Ishikawa (cell line): Measurements from ENCODE around the gene ZBTB7C.

Experiments used
- CEBPB ChIP-seq: IDR thresholded peaks from 2 replicates; pipeline ENCODE4 v1.6.1; 2012
- CREB1 ChIP-seq: IDR thresholded peaks from 2 replicates; pipeline ENCODE4 v1.6.1; 2012; ENCODE audit warnings: low read depth
- EGR1 ChIP-seq: IDR thresholded peaks from 2 replicates; pipeline ENCODE4 v1.6.1; 2012
- EP300 ChIP-seq: IDR thresholded peaks from 2 replicates; pipeline ENCODE4 v1.6.1; 2012; ENCODE audit warnings: borderline replicate concordance
- FOXM1 ChIP-seq: IDR thresholded peaks from 2 replicates; pipeline ENCODE4 v1.6.1; 2012; ENCODE audit warnings: low read depth, borderline replicate concordance
- MAX ChIP-seq: IDR thresholded peaks from 2 replicates; pipeline ENCODE4 v1.6.1; 2012
- NFIC ChIP-seq: IDR thresholded peaks from 2 replicates; pipeline ENCODE4 v1.6.1; 2012
- RAD21 ChIP-seq: IDR thresholded peaks from 2 replicates; pipeline ENCODE4 v1.6.1; 2012; ENCODE audit warnings: low read depth
- REST ChIP-seq: IDR thresholded peaks from 2 replicates; pipeline ENCODE4 v1.6.1; 2012; ENCODE audit warnings: low read depth, mild to moderate bottlenecking
- TAF1 ChIP-seq: IDR thresholded peaks from 2 replicates; pipeline ENCODE4 v1.6.1; 2012; ENCODE audit warnings: low read depth, mild to moderate bottlenecking
- TCF12 ChIP-seq: IDR thresholded peaks from 2 replicates; pipeline ENCODE4 v1.6.1; 2012; ENCODE audit warnings: low read depth
- TEAD4 ChIP-seq: IDR thresholded peaks from 2 replicates; pipeline ENCODE4 v1.6.1; 2012
- USF1 ChIP-seq: IDR thresholded peaks from 2 replicates; pipeline ENCODE4 v1.6.1; 2012
- YY1 ChIP-seq: IDR thresholded peaks from 2 replicates; pipeline ENCODE4 v1.6.1; 2012; ENCODE audit warnings: low read depth
- ZBTB7A ChIP-seq: IDR thresholded peaks from 2 replicates; pipeline ENCODE4 v1.6.1; 2012; ENCODE audit warnings: low read depth

ZBTB7C gene

DNA sequence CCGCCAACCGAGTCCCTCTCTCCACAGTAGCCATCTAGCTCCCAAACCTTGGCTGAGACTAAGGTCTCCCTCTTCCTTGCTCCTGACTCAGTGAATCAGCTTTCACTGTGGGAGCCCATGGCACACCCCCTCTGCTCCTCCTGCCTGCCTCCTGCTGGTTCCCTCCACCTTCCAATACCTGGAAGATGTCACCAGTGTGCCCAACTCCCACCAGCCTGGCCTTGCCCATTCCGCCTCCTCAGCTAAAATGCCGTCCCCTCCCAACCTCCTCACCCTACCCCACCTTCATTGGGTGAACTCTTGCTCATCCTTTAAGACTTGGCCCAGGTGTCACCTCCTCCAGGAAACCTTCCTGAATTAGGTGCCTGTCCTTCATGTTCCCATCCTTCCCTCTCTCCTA, 348.8 kb downstream of the ZBTB7C start:
- TF ChIP-seq TAF1, result no peak
- TF ChIP-seq ZBTB7A, result no peak
- TF ChIP-seq MAX, result no peak
- TF ChIP-seq EP300, result no peak
- no peak for TF ChIP-seq RAD21
- TF ChIP-seq EGR1, result no peak
- TF ChIP-seq NFIC, result no peak
- no peak for TF ChIP-seq USF1
- no peak for TF ChIP-seq REST
- no peak for TF ChIP-seq YY1

DNA sequence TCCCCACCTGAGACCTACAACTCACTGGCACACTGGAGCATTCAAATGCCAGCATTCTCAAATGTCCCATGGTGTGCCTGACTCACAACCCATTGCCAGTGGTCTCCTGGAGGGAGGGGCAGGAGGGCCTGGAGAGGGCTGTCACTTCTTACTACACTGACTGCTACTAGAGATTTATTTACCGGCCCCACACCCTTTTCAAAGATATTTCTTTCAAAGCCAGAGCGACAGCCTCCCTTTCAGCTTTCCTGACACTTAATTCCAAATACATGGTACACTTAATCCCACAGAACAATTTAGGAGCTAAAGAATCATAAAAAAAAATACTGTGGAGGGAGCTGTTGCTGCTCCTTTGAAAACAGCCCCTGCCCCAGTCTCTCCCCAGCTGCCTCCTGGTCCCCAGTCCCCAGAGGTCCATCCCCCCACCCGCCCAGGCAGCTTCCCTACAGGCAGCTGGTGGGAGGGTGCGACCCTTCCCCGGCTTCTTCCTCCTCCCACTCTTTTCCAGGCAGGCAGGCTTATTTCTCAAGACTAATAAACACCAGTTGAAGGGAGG, 349.6 kb downstream of the ZBTB7C start:
- TF ChIP-seq CEBPB, result no peak
- no peak for TF ChIP-seq USF1
- TF ChIP-seq FOXM1, result no peak
- TF ChIP-seq ZBTB7A, result no peak
- no peak for TF ChIP-seq EGR1
- no peak for TF ChIP-seq RAD21
- TF ChIP-seq EP300, result no peak
- no peak for TF ChIP-seq YY1
- no peak for TF ChIP-seq NFIC

DNA sequence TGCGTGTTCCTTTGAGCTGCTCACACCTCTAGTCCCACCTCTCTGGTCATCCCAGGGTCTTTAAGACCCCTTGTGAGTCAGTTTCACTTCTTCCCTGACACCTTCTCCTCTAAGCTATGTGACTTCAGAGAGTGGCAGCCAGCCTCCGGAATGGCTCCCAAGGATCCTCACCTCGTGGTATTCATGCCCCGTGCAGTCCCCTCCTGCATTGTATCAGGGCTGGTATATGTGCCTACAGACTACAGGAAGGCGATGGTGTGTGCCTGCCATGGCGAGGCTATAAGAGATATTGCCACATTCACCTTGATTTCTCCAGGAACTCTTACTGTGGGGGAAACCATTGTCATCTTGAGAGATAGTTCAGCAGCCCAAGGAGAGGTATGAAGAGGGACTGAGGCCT, 350.7 kb downstream of the ZBTB7C start:
- TF ChIP-seq NFIC (no peak), REST (no peak), ZBTB7A (no peak), TAF1 (no peak), CEBPB (no peak), RAD21 (no peak), YY1 (no peak), USF1 (no peak), TEAD4 (no peak), TCF12 (no peak), MAX (no peak), EGR1 (no peak), CREB1 (no peak), EP300 (no peak), FOXM1 (no peak)

DNA sequence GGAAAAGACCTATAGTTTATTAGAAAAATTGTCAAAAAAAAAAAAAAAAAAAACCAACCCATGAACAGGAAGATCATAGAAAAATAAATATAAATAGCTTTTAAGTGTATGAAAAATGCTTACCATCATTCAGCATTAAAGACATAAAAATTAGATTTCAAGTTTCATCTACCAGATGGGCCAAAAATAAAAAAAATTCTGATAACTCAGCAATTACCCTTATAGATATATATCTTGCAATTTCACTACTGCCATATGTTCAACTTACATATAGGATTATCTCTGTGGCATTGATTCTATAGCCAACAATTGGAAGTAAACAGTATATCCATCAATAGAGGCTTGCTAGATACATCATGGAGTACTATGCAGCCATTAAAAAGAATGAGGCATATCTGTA, 352.2 kb downstream of the ZBTB7C start:
- TF ChIP-seq TAF1, result no peak
- TF ChIP-seq USF1, result no peak
- TF ChIP-seq EGR1, result no peak
- TF ChIP-seq CEBPB, result no peak
- no peak for TF ChIP-seq ZBTB7A
- TF ChIP-seq REST, result no peak
- no peak for TF ChIP-seq FOXM1
- no peak for TF ChIP-seq TEAD4
- no peak for TF ChIP-seq MAX
- TF ChIP-seq YY1, result no peak
- no peak for TF ChIP-seq TCF12
- TF ChIP-seq NFIC, result no peak
- TF ChIP-seq RAD21, result no peak
- TF ChIP-seq EP300, result no peak
- TF ChIP-seq CREB1, result no peak
